ENCODE results near the gene BEAN1. TPM values are rescaled to one million over a fixed set of nuclear protein-coding genes. Genes with fewer than 3 reads are reported as not detected.
A peak's percentile ranks its signal among the peaks of the same experiment; 100 is the strongest.

Gene BEAN1
- total RNA-seq, 1 experiment from 2014 or later, result 0.61 TPM

- intact Hi-C loops (cut with micrococcal nuclease), result no loop called here
- BruUV-seq (replicated peaks), result no TSS peak
- H2AFZ ChIP-seq (ENCODE audit: low read depth, low read length, poor library complexity, severe bottlenecking), result no peak overlapping the region
- POLR2A ChIA-PET, result interaction anchor here (0.8 kb wide), 1 partner anchor 9 kb away, joined by 3 read pairs; no protein-coding TSS in a partner anchor
- H3K9me3 ChIP-seq (ENCODE audit: control insufficient read depth in 1 of 2, insufficient read depth in 1 of 2, low read depth in 1 of 2, low read length in 2 of 2), result no peaks in the 10 kb centered on the region
- no peaks in the 10 kb centered on the region for H3K79me2 ChIP-seq (ENCODE audit: insufficient read depth, low read length)
- no peak for ATAC-seq
- H3K27me3 ChIP-seq (ENCODE audit: insufficient read depth, low read length), result no peaks in the 10 kb centered on the region
- H4K20me1 ChIP-seq (ENCODE audit: insufficient read depth), result no peaks in the 10 kb centered on the region
- H3K9me2 ChIP-seq (ENCODE audit: insufficient read depth), result no peaks in the 10 kb centered on the region
- H3K4me1 ChIP-seq (ENCODE audit: control insufficient read depth in 1 of 2, insufficient read depth in 2 of 2, low read length in 2 of 2), result peaks cover 50 to 61% of the 10 kb centered on the region in 2 experiments
- H3K9ac ChIP-seq (ENCODE audit: low read length), result no peak overlapping the region
- H3K4me3 ChIP-seq (replicated peaks in 1 of 2; ENCODE audit: low read depth in 1 of 2, low read length in 2 of 2), result no peak overlapping the region
- 0 out of 2 replicates have a peak overlapping the region, but pooled peaks have one; percentile 62 for H3K4me2 ChIP-seq (ENCODE audit: low read length)
- H3K27ac ChIP-seq (ENCODE audit: low read depth, low read length), result no peak overlapping the region
- H3K36me3 ChIP-seq (ENCODE audit: control insufficient read depth in 1 of 2, insufficient read depth in 2 of 2, low read length in 2 of 2), result no peaks in the 10 kb centered on the region
- DNase-seq (ENCODE audit: low read depth, low spot score), result no peak
- TF ChIP-seq SIN3A (IDR thresholded peaks at IDR 0.05; ENCODE audit: low read depth), result no peak
- TF ChIP-seq JUND (IDR thresholded peaks at IDR 0.05), result no peak
- no peak for TF ChIP-seq REST (IDR thresholded peaks at IDR 0.05; ENCODE audit: low read depth)
- TF ChIP-seq FOSL1 (IDR thresholded peaks at IDR 0.05; ENCODE audit: low read depth), result no peak
- no peak for TF ChIP-seq RAD21 (IDR thresholded peaks at IDR 0.05; ENCODE audit: low read depth)
- no peak for TF ChIP-seq POLR2A (IDR thresholded peaks at IDR 0.05; ENCODE audit: borderline replicate concordance, extremely low read depth, insufficient read depth, insufficient read length)
- TF ChIP-seq, protein P1, sequence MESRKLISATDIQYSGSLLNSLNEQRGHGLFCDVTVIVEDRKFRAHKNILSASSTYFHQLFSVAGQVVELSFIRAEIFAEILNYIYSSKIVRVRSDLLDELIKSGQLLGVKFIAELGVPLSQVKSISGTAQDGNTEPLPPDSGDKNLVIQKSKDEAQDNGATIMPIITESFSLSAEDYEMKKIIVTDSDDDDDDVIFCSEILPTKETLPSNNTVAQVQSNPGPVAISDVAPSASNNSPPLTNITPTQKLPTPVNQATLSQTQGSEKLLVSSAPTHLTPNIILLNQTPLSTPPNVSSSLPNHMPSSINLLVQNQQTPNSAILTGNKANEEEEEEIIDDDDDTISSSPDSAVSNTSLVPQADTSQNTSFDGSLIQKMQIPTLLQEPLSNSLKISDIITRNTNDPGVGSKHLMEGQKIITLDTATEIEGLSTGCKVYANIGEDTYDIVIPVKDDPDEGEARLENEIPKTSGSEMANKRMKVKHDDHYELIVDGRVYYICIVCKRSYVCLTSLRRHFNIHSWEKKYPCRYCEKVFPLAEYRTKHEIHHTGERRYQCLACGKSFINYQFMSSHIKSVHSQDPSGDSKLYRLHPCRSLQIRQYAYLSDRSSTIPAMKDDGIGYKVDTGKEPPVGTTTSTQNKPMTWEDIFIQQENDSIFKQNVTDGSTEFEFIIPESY (IDR thresholded peaks at IDR 0.05; ENCODE audit: extremely low read depth, insufficient replicate concordance, low read length), result no peak
- no peak for TF ChIP-seq TCF7L2 (IDR thresholded peaks at IDR 0.05; ENCODE audit: borderline replicate concordance, extremely low read depth, insufficient read depth, insufficient read length)
- CTCF ChIA-PET, result interaction anchor here (2.0 to 2.8 kb wide), 2 partner anchors 88 to 114 kb away, joined by 5 to 10 read pairs; no protein-coding TSS in a partner anchor
- RAD21 ChIA-PET (ENCODE audit: low non-redundant PET in 1 of 2, low total read pairs in 2 of 2, uncharacterized antibody in 2 of 2, unreplicated experiment in 2 of 2), result no interaction called here
Measured at GRCh38 chr16:66520406-66521170, 93.5 kb downstream of the BEAN1 start.

Data from HCT116 (cell line).